HG03520 (cell line): ENCODE results near the gene CEP41.
"Not testable (repeated sequence)": the region's sequence is repeated elsewhere in the genome, so short reads cannot be mapped to it uniquely, and the experiment has no call there.

ENCODE experiments used
- ATAC-seq: cut with Tn5 transposase; IDR thresholded peaks from one replicate; pipeline ENCODE4 v1.9.1; 2021; ENCODE audit warnings: mild to moderate bottlenecking, moderate library complexity; ENCODE audit not compliant: unreplicated experiment

Gene CEP41

GRCh38 chr7:130393101-130393561 lies 47.7 kb downstream of the CEP41 start:
- ATAC-seq, result no peak

GRCh38 chr7:130390486-130390885 lies 50.3 kb downstream of the CEP41 start:
- no peak for ATAC-seq

GRCh38 chr7:130388671-130389070 lies 52.1 kb downstream of the CEP41 start:
- ATAC-seq, result no peak

- no peak for ATAC-seq
Observed at GRCh38 chr7:130387628-130388403, 53.0 kb downstream of the CEP41 start.

GRCh38 chr7:130387306-130387627 lies 53.5 kb downstream of the CEP41 start:
- no peak for ATAC-seq

- ATAC-seq, result no peak
Observed at GRCh38 chr7:130386876-130387275, 53.9 kb downstream of the CEP41 start.

GRCh38 chr7:130385600-130386066 lies 55.2 kb downstream of the CEP41 start:
- no peak for ATAC-seq

- no peak for ATAC-seq
Observed at GRCh38 chr7:130384841-130385599, 55.8 kb downstream of the CEP41 start.

- no peak for ATAC-seq
Observed at GRCh38 chr7:130384371-130384801, 56.4 kb downstream of the CEP41 start.

- no peak for ATAC-seq
Observed at GRCh38 chr7:130383187-130383980, 57.4 kb downstream of the CEP41 start.

GRCh38 chr7:130381468-130382312 lies 59.1 kb downstream of the CEP41 start:
- no peak for ATAC-seq

GRCh38 chr7:130380861-130381455 lies 59.9 kb downstream of the CEP41 start:
- no peak for ATAC-seq

- ATAC-seq, result no peak
Observed at GRCh38 chr7:130379921-130380860, 60.6 kb downstream of the CEP41 start, which contains the start of gene CPA1. Gene CPA1 (plus strand): TSS chr7:130380494. CDS start chr7:130380521, 27 bp downstream.

GRCh38 chr7:130379532-130379920 lies 61.3 kb downstream of the CEP41 start:
- no peak for ATAC-seq

- ATAC-seq, result no peak
Observed at GRCh38 chr7:130379019-130379418, 61.8 kb downstream of the CEP41 start.

- no peak for ATAC-seq
Observed at GRCh38 chr7:130377178-130377577, 63.6 kb downstream of the CEP41 start.

- not testable (repeated sequence) for ATAC-seq
Observed at GRCh38 chr7:130376461-130376860, 64.4 kb downstream of the CEP41 start.

- no peak for ATAC-seq
Observed at GRCh38 chr7:130374507-130374906, 66.3 kb downstream of the CEP41 start.
